Activated T-cell treated with anti-CD3 and anti-CD28 coated beads, Interleukin-2, amount 50 U/mL, for 4 hours (primary cell): Measurements from ENCODE around the gene PRDM8. TPM values are rescaled to one million over a fixed set of nuclear protein-coding genes. Genes with fewer than 3 reads are reported as not detected.
A peak's percentile ranks its signal among the peaks of the same experiment; 100 is the strongest.

Experiments used
- ATAC-seq, 2 donors: fragments of 200-7000 bp; cut with Tn5 transposase; one replicate each; pipeline ENCODE4 v1.10.0; 2021
- DNase-seq: peaks from one replicate; pipeline ENCODE4 v3.0.0-alpha.2; 2020
- H3K27me3 Mint-ChIP-seq: one replicate; pipeline ENCODE4 v1.8.0; 2021; ENCODE audit warnings: low read depth, mixed read lengths
- H3K36me3 Mint-ChIP-seq: one replicate; pipeline ENCODE4 v1.8.0; 2022; ENCODE audit warnings: mixed read lengths; ENCODE audit not compliant: insufficient read depth
- H3K4me1 Mint-ChIP-seq: one replicate; pipeline ENCODE4 v1.8.0; 2021; ENCODE audit warnings: low read depth, mixed read lengths
- H3K4me3 Mint-ChIP-seq: one replicate; pipeline ENCODE4 v1.8.0; 2021; ENCODE audit warnings: mild to moderate bottlenecking, moderate library complexity, mixed read lengths
- H3K9me3 Mint-ChIP-seq: one replicate; pipeline ENCODE4 v1.8.0; 2021; ENCODE audit warnings: mixed read lengths
- total RNA-seq, 3 donors: library from RNA; stranded (reverse); gene quantifications; one replicate each; pipeline ENCODE4 v1.2.1, GENCODE V29; 2021

The PRDM8 gene
- total RNA-seq, 3 donors from 2014 or later, result 2.9 to 5.1 (median 3.7) TPM

GRCh38 chr4:80202190-80202711, 4.9 kb downstream of the PRDM8 start:
- H3K4me3 Mint-ChIP-seq, result peak overlapping the region; percentile 76
- H3K27me3 Mint-ChIP-seq, result peaks cover 9% of the 10 kb centered on the region
- peak; percentile 80 for DNase-seq
- peaks cover 22% of the 10 kb centered on the region for H3K4me1 Mint-ChIP-seq
- H3K36me3 Mint-ChIP-seq, result peaks cover 3% of the 10 kb centered on the region
- peak; percentile 62 to 64 for ATAC-seq
- H3K9me3 Mint-ChIP-seq, result no peaks in the 10 kb centered on the region

- H3K4me3 Mint-ChIP-seq, result peak overlapping the region; percentile 85
- peaks cover 18% of the 10 kb centered on the region for H3K4me1 Mint-ChIP-seq
- DNase-seq (peak; percentile 38), ATAC-seq (peak; percentile 44 to 46)
- H3K36me3 Mint-ChIP-seq, result no peaks in the 10 kb centered on the region
- H3K9me3 Mint-ChIP-seq, result no peaks in the 10 kb centered on the region
- H3K27me3 Mint-ChIP-seq, result peaks cover 5% of the 10 kb centered on the region
These were observed 5.6 kb downstream of the PRDM8 start for GRCh38 chr4:80202741-80203553.

GRCh38 chr4:80204433-80205011, 7.2 kb downstream of the PRDM8 start:
- no peaks in the 10 kb centered on the region for H3K9me3 Mint-ChIP-seq
- no peak overlapping the region for H3K4me3 Mint-ChIP-seq
- peaks cover 15% of the 10 kb centered on the region for H3K4me1 Mint-ChIP-seq
- DNase-seq, result no peak
- no peaks in the 10 kb centered on the region for H3K27me3 Mint-ChIP-seq
- no peak for ATAC-seq
- no peaks in the 10 kb centered on the region for H3K36me3 Mint-ChIP-seq

GRCh38 chr4:80206111-80206510, 8.8 kb downstream of the PRDM8 start:
- no peak for DNase-seq
- no peak overlapping the region for H3K4me3 Mint-ChIP-seq
- no peaks in the 10 kb centered on the region for H3K36me3 Mint-ChIP-seq
- H3K9me3 Mint-ChIP-seq, result no peaks in the 10 kb centered on the region
- H3K4me1 Mint-ChIP-seq, result peaks cover 13% of the 10 kb centered on the region
- no peaks in the 10 kb centered on the region for H3K27me3 Mint-ChIP-seq
- ATAC-seq, result no peak

GRCh38 chr4:80206521-80207171, 9.3 kb downstream of the PRDM8 start:
- Mint-ChIP-seq H3K36me3 (no peaks in the 10 kb centered on the region), H3K9me3 (no peaks in the 10 kb centered on the region), H3K27me3 (no peaks in the 10 kb centered on the region), H3K4me1 (peaks cover 7% of the 10 kb centered on the region), H3K4me3 (no peak overlapping the region)
- ATAC-seq (no peak), DNase-seq (no peak)

- H3K4me1 Mint-ChIP-seq, result peaks cover 6% of the 10 kb centered on the region
- H3K27me3 Mint-ChIP-seq, result no peaks in the 10 kb centered on the region
- no peak for ATAC-seq
- no peak overlapping the region for H3K4me3 Mint-ChIP-seq
- H3K9me3 Mint-ChIP-seq, result no peaks in the 10 kb centered on the region
- DNase-seq, result no peak
- H3K36me3 Mint-ChIP-seq, result no peaks in the 10 kb centered on the region
These were observed 9.9 kb downstream of the PRDM8 start for GRCh38 chr4:80207172-80207583.

GRCh38 chr4:80207664-80208063, 10.4 kb downstream of the PRDM8 start:
- ATAC-seq (no peak), DNase-seq (no peak)
- Mint-ChIP-seq H3K4me3 (no peak overlapping the region), H3K27me3 (no peaks in the 10 kb centered on the region), H3K9me3 (no peaks in the 10 kb centered on the region), H3K4me1 (peaks cover 6% of the 10 kb centered on the region), H3K36me3 (no peaks in the 10 kb centered on the region)

- Mint-ChIP-seq H3K27me3 (no peaks in the 10 kb centered on the region), H3K4me3 (no peak overlapping the region), H3K9me3 (no peaks in the 10 kb centered on the region), H3K4me1 (no peaks in the 10 kb centered on the region), H3K36me3 (no peaks in the 10 kb centered on the region)
- no peak for ATAC-seq
- no peak for DNase-seq
These were observed 11.5 kb downstream of the PRDM8 start for GRCh38 chr4:80208610-80209339.

- Mint-ChIP-seq H3K4me1 (no peaks in the 10 kb centered on the region), H3K4me3 (no peak overlapping the region), H3K36me3 (no peaks in the 10 kb centered on the region), H3K27me3 (no peaks in the 10 kb centered on the region), H3K9me3 (no peaks in the 10 kb centered on the region)
- DNase-seq, result no peak
- no peak for ATAC-seq
These were observed 12.0 kb downstream of the PRDM8 start for GRCh38 chr4:80209340-80209701.

- H3K27me3 Mint-ChIP-seq, result no peaks in the 10 kb centered on the region
- no peak for ATAC-seq
- no peak for DNase-seq
- peaks cover 2% of the 10 kb centered on the region for H3K4me1 Mint-ChIP-seq
- no peaks in the 10 kb centered on the region for H3K36me3 Mint-ChIP-seq
- no peak overlapping the region for H3K4me3 Mint-ChIP-seq
- H3K9me3 Mint-ChIP-seq, result no peaks in the 10 kb centered on the region
These were observed 13.2 kb downstream of the PRDM8 start for GRCh38 chr4:80210549-80210948.

- ATAC-seq, result no peak
- Mint-ChIP-seq H3K4me1 (peaks cover 2% of the 10 kb centered on the region), H3K4me3 (no peak overlapping the region), H3K27me3 (peaks cover 6% of the 10 kb centered on the region), H3K9me3 (no peaks in the 10 kb centered on the region), H3K36me3 (no peaks in the 10 kb centered on the region)
- DNase-seq, result no peak
These were observed 16.0 kb downstream of the PRDM8 start for GRCh38 chr4:80213117-80213815.

GRCh38 chr4:80215449-80216052, 18.2 kb downstream of the PRDM8 start:
- Mint-ChIP-seq H3K4me1 (peaks cover 2% of the 10 kb centered on the region), H3K9me3 (no peaks in the 10 kb centered on the region), H3K27me3 (peaks cover 17% of the 10 kb centered on the region), H3K4me3 (no peak overlapping the region), H3K36me3 (no peaks in the 10 kb centered on the region)
- ATAC-seq, result no peak
- DNase-seq, result no peak

- Mint-ChIP-seq H3K27me3 (peaks cover 20% of the 10 kb centered on the region), H3K9me3 (no peaks in the 10 kb centered on the region), H3K4me3 (no peak overlapping the region), H3K4me1 (peaks cover 2% of the 10 kb centered on the region), H3K36me3 (no peaks in the 10 kb centered on the region)
- ATAC-seq (no peak), DNase-seq (no peak)
These were observed 18.9 kb downstream of the PRDM8 start for GRCh38 chr4:80216100-80216761.
